Measurements from ENCODE around the gene RGS6.

Gene RGS6

GRCh38 chr14:72173038-72173720, 240.9 kb downstream of the RGS6 start:
- Mint-ChIP-seq H3K27ac (no peak overlapping the region), H3K36me3 (no peaks in the 10 kb centered on the region), H3K27me3 (peaks cover 12% of the 10 kb centered on the region), H3K4me3 (no peak overlapping the region), H3K4me1 (no peaks in the 10 kb centered on the region), H3K9me3 (no peaks in the 10 kb centered on the region)

- peaks cover 13% of the 10 kb centered on the region for H3K27me3 Mint-ChIP-seq
- H3K36me3 Mint-ChIP-seq: peaks cover 2% of the 10 kb centered on the region
- H3K4me1 Mint-ChIP-seq: no peaks in the 10 kb centered on the region
- H3K4me3 Mint-ChIP-seq: no peak overlapping the region
- no peak overlapping the region for H3K27ac Mint-ChIP-seq
- H3K9me3 Mint-ChIP-seq: peaks cover 19% of the 10 kb centered on the region
Measured at GRCh38 chr14:72177251-72177650, 245.0 kb downstream of the RGS6 start.

GRCh38 chr14:72178517-72178916, 246.3 kb downstream of the RGS6 start:
- H3K4me3 Mint-ChIP-seq: no peak overlapping the region
- H3K27ac Mint-ChIP-seq: no peak overlapping the region
- no peaks in the 10 kb centered on the region for H3K4me1 Mint-ChIP-seq
- peaks cover 2% of the 10 kb centered on the region for H3K36me3 Mint-ChIP-seq
- peaks cover 19% of the 10 kb centered on the region for H3K9me3 Mint-ChIP-seq
- peaks cover 13% of the 10 kb centered on the region for H3K27me3 Mint-ChIP-seq

DNA sequence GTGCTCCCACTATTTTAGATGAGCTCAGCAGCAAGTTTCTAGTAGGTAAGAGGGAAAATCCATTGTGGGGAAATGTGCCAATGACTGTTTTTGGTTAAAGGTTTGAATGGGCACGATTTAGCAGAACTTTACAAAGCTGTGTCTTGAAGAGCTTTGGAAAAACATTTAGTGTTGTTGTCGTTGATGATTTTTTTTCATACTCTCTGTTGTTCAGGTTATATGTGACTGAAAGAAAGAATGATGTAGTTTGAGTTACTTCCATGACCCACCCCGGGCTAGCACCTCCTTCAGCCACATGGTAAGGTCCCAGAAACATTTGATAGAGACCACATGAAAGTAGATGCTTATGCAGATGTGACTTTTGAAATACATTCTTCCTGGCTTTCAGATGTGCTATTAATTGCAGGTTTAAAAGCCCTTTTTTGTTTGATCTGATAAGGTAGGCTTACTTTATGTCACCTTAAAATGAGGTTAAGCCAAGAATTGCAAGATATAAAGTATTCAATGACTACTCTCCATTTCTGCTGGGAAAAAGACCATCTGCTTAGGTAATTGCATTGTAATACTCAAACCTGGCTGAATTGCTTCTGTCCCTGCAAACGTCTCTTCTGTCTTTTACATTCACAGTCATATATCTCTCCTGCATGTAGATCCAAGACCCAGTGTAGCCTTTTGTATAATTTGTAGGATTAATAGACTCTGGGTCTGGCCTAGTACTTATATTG, 250.6 kb downstream of the RGS6 start:
- Mint-ChIP-seq H3K4me1 (no peaks in the 10 kb centered on the region), H3K9me3 (peaks cover 19% of the 10 kb centered on the region), H3K4me3 (no peak overlapping the region), H3K36me3 (peaks cover 2% of the 10 kb centered on the region), H3K27me3 (peaks cover 2% of the 10 kb centered on the region), H3K27ac (no peak overlapping the region)

- Mint-ChIP-seq H3K4me3 (no peak overlapping the region), H3K9me3 (peaks cover 14% of the 10 kb centered on the region), H3K4me1 (no peaks in the 10 kb centered on the region), H3K36me3 (peaks cover 2% of the 10 kb centered on the region), H3K27me3 (peaks cover 2% of the 10 kb centered on the region), H3K27ac (no peak overlapping the region)
Measured at GRCh38 chr14:72183631-72184030, 251.4 kb downstream of the RGS6 start.

DNA sequence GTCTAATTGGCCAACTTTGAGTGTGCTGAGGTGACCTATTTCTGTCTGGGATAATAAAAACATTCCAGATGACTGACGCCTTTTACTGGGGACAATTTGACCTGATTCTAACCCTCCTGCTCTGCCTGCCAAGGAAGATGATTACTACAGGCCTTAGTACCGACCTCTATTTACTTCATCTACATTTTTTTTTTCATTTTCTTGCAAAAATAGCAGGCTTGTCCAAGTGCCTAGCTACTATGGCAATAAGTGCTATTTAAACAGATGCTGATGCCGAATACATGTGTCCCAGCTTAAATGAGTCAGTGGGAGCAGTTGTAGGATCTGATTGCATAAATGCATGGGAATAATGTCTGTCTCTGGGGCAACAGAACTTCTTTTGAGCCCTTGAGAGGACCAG, 254.3 kb downstream of the RGS6 start:
- H3K4me3 Mint-ChIP-seq: no peak overlapping the region
- H3K27ac Mint-ChIP-seq: no peak overlapping the region
- H3K36me3 Mint-ChIP-seq: no peaks in the 10 kb centered on the region
- no peaks in the 10 kb centered on the region for H3K4me1 Mint-ChIP-seq
- H3K9me3 Mint-ChIP-seq: no peaks in the 10 kb centered on the region
- peaks cover 2% of the 10 kb centered on the region for H3K27me3 Mint-ChIP-seq

DNA sequence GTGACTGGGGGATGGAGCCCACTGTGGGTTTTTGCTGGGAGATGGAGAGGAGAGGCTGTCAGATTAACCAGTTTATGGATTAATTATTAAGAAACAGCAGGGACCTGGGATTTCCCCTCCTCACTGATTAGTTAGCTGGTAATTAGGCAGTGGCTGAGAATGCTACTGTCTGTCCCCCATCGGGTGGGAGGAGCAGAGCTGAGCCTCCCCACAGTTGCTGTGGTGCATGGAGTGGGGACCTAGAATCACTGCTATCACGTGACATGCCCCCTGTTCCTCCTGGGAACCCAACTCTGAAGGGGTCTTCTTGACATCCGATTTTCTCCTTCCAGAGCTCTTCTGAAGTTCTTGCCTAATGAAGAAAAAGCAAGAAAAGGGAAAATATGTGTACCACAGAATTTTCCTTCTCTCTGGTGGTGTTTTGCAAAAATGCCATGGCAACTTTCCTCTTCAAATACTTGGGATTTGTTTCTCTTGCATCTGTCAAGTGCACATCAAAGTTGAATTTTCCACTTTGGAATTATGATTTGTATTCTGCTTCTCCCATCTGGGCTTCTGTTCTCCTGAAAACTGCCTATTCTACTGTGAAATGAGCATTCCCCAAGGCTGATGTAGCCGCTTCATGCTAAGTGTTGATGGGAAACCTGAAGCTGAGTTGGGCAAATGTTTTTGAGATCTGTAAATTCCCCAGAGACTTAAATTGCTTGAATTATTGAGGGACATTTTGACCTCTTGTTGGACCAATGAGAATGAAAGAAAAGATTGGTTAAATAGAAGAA, 264.2 kb downstream of the RGS6 start:
- Mint-ChIP-seq H3K4me3 (no peak overlapping the region), H3K27me3 (peaks cover 3% of the 10 kb centered on the region), H3K27ac (no peak overlapping the region), H3K36me3 (no peaks in the 10 kb centered on the region), H3K4me1 (no peaks in the 10 kb centered on the region), H3K9me3 (no peaks in the 10 kb centered on the region)

GRCh38 chr14:72201645-72202044, 269.4 kb downstream of the RGS6 start:
- H3K4me1 Mint-ChIP-seq: no peaks in the 10 kb centered on the region

DNA sequence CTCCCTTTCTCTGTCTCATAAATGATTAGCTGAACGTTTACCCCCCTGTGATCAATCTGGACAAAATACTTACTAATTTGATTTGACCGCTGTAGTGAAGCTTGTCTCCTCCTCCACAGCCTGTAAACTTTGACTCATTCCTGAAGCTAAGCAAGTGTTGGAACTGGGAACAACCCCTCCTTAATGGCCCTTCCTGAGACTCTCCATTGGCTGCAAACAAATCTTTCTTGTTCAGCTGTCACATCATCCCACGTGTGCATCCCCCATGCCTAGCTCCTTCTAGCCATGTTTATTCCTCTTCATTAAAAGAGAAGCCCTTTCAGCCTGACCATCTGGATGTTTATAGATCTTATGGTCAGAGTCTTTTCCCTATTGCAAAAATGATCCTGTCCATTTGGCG, 281.2 kb downstream of the RGS6 start:
- H3K36me3 Mint-ChIP-seq: no peaks in the 10 kb centered on the region
- H3K27ac Mint-ChIP-seq: no peak overlapping the region
- H3K9me3 Mint-ChIP-seq: peaks cover 4% of the 10 kb centered on the region
- H3K4me3 Mint-ChIP-seq: no peak overlapping the region
- peaks cover 9% of the 10 kb centered on the region for H3K27me3 Mint-ChIP-seq
- no peaks in the 10 kb centered on the region for H3K4me1 Mint-ChIP-seq

More at GRCh38 chr14:72201645-72202044, 269.4 kb downstream of the RGS6 start:
- no peak overlapping the region for H3K4me3 Mint-ChIP-seq
- H3K36me3 Mint-ChIP-seq: peaks cover 2% of the 10 kb centered on the region
- peaks cover 1% of the 10 kb centered on the region for H3K27me3 Mint-ChIP-seq
- no peak overlapping the region for H3K27ac Mint-ChIP-seq
- H3K9me3 Mint-ChIP-seq: no peaks in the 10 kb centered on the region

- Mint-ChIP-seq H3K9me3 (peaks cover 4% of the 10 kb centered on the region), H3K36me3 (no peaks in the 10 kb centered on the region), H3K27me3 (peaks cover 7% of the 10 kb centered on the region)
Measured at GRCh38 chr14:72215080-72215479, 282.9 kb downstream of the RGS6 start.

DNA sequence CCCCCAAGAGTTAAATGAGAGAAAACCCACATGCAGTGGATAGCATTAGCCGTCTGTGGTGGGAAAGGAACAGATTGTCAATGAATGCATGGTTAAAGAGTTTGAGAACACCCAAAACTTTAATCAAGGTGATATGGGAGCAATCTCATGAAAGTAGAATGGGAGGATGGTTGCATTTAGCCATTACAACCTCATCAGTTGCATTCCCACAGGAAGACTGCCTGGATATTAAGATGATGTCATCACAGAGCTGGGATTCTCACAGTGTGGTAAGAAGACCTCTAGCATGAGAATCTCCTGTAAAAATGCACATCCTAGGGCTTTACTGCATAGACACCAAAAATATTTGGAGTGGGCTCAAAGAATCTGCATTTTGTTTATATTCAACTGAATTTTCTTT, 284.9 kb downstream of the RGS6 start:
- no peak overlapping the region for H3K27ac Mint-ChIP-seq
- H3K4me1 Mint-ChIP-seq: no peaks in the 10 kb centered on the region
- H3K36me3 Mint-ChIP-seq: no peaks in the 10 kb centered on the region
- peaks cover 11% of the 10 kb centered on the region for H3K9me3 Mint-ChIP-seq
- no peak overlapping the region for H3K4me3 Mint-ChIP-seq
- peaks cover 9% of the 10 kb centered on the region for H3K27me3 Mint-ChIP-seq

More at GRCh38 chr14:72215080-72215479, 282.9 kb downstream of the RGS6 start:
- H3K4me1 Mint-ChIP-seq: no peaks in the 10 kb centered on the region
- no peak overlapping the region for H3K4me3 Mint-ChIP-seq
- H3K27ac Mint-ChIP-seq: no peak overlapping the region

- H3K4me3 Mint-ChIP-seq: no peak overlapping the region
- no peaks in the 10 kb centered on the region for H3K36me3 Mint-ChIP-seq
- peaks cover 7% of the 10 kb centered on the region for H3K9me3 Mint-ChIP-seq
- H3K27me3 Mint-ChIP-seq: peaks cover 9% of the 10 kb centered on the region
- H3K4me1 Mint-ChIP-seq: no peaks in the 10 kb centered on the region
- H3K27ac Mint-ChIP-seq: no peak overlapping the region
Measured at GRCh38 chr14:72222046-72222445, 289.8 kb downstream of the RGS6 start.

DNA sequence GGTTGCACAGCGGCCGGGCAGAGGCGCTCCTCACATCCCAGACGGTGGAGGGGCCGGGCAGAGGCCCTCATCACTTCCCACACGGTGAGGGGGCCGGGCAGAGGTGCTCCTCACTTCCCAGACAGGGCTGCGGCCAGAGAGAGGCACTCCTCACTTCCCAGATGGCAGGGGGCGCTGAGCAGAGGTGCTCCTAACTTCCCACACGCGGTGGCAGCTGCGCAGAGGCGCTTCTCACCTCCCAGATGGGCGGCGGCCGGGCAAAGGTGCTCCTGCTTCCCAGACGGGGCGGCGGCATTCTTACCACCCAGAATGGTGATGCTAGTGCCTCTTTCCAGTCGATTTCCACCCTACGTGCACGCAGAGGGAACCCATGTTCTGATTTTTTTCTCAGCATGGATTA, 304.4 kb downstream of the RGS6 start:
- Mint-ChIP-seq H3K36me3 (no peaks in the 10 kb centered on the region), H3K27me3 (peaks cover 5% of the 10 kb centered on the region), H3K4me3 (no peak overlapping the region), H3K4me1 (peaks cover 3% of the 10 kb centered on the region), H3K27ac (no peak overlapping the region), H3K9me3 (no peaks in the 10 kb centered on the region)

DNA sequence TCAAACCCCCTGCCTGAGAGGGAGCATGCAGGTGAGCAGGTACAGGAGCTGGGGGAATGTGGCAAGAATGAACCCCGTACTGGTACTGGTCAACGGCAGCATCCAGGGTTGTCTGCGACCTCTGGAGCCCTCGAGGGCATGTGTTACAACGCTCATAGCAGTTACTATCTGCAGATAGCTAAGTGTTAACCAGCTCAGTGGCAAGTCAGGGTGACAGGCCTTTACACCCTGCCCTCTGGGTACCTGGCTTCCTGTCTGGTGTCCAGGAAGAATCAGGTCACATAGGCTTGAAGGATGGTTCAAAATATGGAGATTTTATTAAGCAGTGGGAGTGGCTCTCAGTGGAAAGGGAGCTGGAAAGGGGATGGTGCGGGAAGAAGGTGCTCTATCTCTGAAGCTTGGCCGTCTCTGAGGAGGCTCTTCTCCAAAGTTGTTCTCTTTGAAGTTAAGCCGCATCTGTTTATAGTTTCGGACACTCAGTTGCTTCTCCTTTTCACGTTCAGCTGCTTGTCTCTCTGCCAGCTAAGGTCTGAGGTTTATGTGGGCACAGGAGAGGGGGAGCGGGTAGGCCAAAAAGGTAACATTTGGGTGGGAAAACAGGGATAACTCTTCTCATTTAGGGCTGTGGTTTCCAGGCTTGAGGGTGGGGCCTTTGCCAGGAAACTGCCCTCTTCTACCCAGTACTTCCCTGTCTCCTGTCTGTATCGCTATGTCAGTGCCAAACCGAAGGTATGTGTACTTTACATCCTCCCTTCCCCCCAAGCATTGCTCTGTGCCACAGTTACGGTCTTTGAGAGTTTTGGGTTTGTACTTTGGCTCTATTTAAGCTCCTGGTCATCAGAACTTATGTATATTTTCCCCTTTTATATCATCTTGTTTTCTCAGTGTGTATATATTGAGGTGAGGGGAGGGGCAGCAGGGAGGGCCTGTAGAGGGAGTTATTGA, 305.8 kb downstream of the RGS6 start:
- no peak overlapping the region for H3K27ac Mint-ChIP-seq
- no peaks in the 10 kb centered on the region for H3K9me3 Mint-ChIP-seq

More for the DNA sequence above, 305.8 kb downstream of the RGS6 start:
- H3K4me3 Mint-ChIP-seq: no peak overlapping the region
- H3K27me3 Mint-ChIP-seq: peaks cover 2% of the 10 kb centered on the region
- peaks cover 3% of the 10 kb centered on the region for H3K4me1 Mint-ChIP-seq
- no peaks in the 10 kb centered on the region for H3K36me3 Mint-ChIP-seq
